Measurements from ENCODE around the gene ABCC1.

DNA sequence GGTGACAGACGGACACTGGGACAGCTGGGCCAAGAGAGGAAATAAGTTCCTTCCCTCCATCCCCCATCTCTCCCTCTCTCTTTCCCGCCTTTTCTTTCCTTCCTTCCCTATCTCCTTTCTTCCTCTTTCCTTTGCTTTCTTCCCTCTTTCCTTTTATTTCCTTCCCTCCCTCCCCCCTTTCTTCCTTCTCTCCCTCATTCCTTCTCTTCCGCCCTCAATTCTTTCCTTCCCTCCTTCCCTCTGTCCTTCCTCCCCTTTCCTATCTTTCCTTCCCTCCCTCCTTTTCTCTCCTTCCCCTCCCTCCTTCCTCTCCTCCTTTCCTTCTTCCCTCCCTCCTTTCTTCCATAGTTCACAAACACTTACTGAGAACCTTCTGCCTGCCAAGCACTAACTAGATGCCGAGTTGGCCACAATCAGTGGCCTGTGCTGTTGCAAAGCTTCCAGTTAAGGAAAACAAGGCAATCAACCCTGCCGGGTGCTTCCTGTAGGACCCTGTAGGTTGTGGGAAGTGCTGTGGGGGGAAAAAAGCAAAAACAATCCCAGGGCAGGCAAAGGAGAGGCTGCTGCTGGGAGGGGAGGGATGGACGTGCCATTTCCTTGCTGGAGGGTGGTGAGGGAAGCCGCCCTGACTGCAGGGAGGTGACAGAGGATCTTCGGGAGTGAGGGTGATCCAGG lies 242.2 kb downstream of the ABCC1 start:
- TF ChIP-seq, protein P1, sequence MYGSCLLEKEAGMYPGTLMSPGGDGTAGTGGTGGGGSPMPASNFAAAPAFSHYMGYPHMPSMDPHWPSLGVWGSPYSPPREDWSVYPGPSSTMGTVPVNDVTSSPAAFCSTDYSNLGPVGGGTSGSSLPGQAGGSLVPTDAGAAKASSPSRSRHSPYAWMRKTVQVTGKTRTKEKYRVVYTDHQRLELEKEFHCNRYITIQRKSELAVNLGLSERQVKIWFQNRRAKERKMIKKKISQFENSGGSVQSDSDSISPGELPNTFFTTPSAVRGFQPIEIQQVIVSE (CRISPR knock-in tag; IDR thresholded peaks at IDR 0.05; ENCODE audit: borderline replicate concordance): no peak
- TF ChIP-seq, protein P2, sequence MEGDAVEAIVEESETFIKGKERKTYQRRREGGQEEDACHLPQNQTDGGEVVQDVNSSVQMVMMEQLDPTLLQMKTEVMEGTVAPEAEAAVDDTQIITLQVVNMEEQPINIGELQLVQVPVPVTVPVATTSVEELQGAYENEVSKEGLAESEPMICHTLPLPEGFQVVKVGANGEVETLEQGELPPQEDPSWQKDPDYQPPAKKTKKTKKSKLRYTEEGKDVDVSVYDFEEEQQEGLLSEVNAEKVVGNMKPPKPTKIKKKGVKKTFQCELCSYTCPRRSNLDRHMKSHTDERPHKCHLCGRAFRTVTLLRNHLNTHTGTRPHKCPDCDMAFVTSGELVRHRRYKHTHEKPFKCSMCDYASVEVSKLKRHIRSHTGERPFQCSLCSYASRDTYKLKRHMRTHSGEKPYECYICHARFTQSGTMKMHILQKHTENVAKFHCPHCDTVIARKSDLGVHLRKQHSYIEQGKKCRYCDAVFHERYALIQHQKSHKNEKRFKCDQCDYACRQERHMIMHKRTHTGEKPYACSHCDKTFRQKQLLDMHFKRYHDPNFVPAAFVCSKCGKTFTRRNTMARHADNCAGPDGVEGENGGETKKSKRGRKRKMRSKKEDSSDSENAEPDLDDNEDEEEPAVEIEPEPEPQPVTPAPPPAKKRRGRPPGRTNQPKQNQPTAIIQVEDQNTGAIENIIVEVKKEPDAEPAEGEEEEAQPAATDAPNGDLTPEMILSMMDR (IDR thresholded peaks at IDR 0.05): no peak
- TF ChIP-seq SOX15 (CRISPR knock-in tag; IDR thresholded peaks at IDR 0.05): no peak
- TF ChIP-seq IRF1 (CRISPR knock-in tag; IDR thresholded peaks at IDR 0.05): no peak
- TF ChIP-seq MAX (CRISPR knock-in tag; IDR thresholded peaks at IDR 0.05): no peak
- no peak for TF ChIP-seq E2F4 (CRISPR knock-in tag; IDR thresholded peaks at IDR 0.05; ENCODE audit: borderline replicate concordance, low read depth)
- TF ChIP-seq SP1 (CRISPR knock-in tag; conservative IDR thresholded peaks at IDR 0.05): no peak

All from WTC11 (cell line).